KOPT-K1 (cell line): ENCODE data around the gene ZNF580.

Experiments used
- H3K27ac ChIP-seq: fragments of 200-600 bp; sonication (generic); 2 replicates; pipeline ENCODE4 v1.5.1; 2016; ENCODE audit warnings: antibody characterized with exemption, mild to moderate bottlenecking, low read depth, low read length; ENCODE audit not compliant: poor library complexity, severe bottlenecking
- H3K36me3 ChIP-seq: fragments of 200-600 bp; sonication (generic); 2 replicates; pipeline ENCODE4 v1.5.1; 2017; ENCODE audit warnings: antibody characterized with exemption, mild to moderate bottlenecking, low read length, moderate library complexity; ENCODE audit not compliant: insufficient read depth
- H3K9me3 ChIP-seq: fragments of 200-600 bp; sonication (generic); 2 replicates; pipeline ENCODE4 v1.5.1; 2017; ENCODE audit warnings: antibody characterized with exemption, low read length, mild to moderate bottlenecking; ENCODE audit not compliant: insufficient read depth, poor library complexity, severe bottlenecking

ZNF580 gene

DNA sequence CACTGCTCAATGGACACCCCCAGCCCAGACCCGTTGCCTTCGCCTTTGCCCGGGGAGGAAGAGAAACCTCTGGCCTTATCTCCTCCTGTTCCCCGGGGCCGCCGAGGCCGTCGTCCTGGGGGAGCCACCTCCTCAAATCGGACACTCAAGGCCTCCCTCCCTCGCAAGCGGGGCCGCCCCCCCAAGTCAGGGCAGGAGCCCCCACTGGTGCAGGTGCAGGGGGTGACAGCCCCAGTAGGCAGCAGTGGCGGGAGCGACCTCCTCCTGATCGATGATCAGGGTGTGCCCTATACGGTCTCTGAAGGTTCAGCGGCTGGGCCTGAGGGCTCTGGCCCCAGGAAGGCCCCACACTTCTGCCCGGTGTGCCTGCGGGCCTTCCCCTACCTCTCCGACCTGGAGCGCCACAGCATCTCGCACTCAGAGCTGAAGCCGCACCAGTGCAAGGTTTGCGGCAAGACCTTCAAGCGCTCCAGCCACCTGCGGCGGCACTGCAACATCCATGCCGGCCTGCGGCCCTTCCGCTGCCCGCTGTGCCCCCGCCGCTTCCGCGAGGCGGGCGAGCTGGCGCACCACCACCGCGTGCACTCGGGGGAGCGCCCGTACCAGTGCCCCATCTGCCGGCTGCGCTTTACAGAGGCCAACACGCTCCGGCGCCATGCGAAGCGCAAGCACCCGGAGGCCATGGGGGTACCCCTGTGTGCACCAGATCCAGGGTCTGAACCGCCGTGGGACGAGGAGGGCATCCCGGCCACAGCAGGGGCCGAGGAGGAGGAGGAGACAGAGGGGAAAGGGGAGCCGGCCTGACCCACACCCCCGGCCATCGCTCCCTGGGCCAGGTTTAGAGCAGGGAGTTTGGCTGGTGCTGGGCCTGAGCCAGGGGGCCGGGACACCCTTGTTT lies 38.4 kb upstream of the ZNF580 start:
- Histone ChIP-seq H3K36me3 (peaks cover under 1% of the 10 kb centered on the region; the same call in 1 of the 2 replicates), H3K27ac (no peak overlapping the region), H3K9me3 (no peaks in the 10 kb centered on the region)

DNA sequence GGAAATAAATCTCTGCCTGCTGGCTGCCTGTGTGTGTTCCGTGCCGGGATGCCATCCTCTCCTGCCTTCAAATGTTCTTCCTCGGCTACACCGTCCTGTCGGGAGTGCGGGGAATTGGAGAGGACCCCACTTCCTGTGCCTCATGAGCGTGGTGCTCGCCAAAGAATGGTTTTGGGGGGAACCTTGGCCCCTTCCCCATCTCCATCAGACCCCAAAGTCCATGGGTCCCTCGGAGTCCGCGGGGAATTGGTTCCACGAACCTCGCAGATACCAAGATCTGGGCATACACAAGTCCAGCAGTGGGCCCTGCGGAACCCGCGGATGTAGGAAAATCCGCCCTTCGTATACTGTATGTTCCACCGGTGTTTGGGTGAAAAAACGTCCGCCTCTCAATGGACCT lies 37.7 kb upstream of the ZNF580 start:
- H3K27ac ChIP-seq, result no peak overlapping the region

DNA sequence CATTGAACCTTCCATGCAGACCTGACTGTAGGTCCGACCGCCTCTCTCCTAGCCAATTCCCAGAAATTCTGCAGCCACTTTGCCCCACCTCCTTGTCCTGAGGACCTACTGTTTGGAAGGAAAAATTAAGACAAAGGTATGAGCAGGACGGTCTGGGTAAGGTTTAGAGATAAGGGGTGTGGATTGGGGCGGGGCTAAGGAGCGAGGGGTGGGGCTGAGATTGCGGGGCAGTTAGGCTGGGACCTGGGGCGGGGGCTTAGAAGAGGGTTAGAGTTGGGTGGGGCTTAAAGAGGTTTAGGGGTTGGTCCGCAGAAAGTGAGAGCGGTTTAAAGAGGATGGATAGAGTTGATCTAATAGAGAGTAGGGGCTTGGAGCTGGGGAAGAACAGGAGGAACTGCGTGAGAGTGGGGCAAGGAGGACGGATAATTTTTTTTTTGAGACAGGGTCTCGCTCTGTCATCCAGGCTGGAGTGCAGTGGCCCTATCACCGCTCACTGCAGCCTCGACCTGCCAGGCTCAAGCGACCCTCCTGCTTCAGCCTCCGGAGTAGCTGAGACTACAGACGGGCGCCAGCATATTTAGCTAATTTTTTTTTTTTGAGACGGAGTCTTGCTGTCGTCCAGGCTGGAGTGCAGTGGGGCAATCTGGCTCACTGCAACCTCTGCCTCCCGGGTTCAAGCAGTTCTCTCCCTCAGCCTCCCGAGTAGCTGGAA lies 37.1 kb upstream of the ZNF580 start:
- Histone ChIP-seq H3K36me3 (0 out of 2 replicates have a peak, but pooled peaks cover 2% of the 10 kb centered on the region), H3K27ac (no peak overlapping the region), H3K9me3 (no peaks in the 10 kb centered on the region)

More for the DNA sequence above, 37.7 kb upstream of the ZNF580 start:
- no peaks in the 10 kb centered on the region for H3K36me3 ChIP-seq
- H3K9me3 ChIP-seq, result no peaks in the 10 kb centered on the region

DNA sequence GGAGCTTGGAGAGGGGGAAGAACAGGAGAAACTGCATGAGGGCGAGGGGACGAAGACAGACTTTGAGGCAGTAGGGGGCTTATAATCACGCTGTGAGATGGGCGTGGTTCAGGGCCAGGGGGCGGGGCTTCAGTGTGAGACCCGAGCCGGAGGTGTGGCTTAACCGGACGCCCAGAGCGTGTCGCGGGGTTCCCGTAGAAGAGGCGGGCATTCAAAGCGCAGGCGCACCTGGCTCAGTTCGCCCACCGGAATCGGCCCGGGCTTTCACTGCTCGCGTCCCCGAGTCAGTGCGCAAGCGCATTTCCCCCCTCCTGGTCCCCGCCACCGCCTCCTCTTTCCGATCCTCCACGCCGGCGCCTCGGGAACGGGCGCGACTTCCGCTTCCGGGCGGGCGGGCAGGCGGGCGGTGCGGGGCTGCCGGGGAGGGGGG lies 35.6 kb upstream of the ZNF580 start:
- Histone ChIP-seq H3K36me3 (peaks cover 15% of the 10 kb centered on the region; the same call in 1 of the 2 replicates), H3K27ac (peak overlapping the region; percentile 82), H3K9me3 (no peaks in the 10 kb centered on the region)

DNA sequence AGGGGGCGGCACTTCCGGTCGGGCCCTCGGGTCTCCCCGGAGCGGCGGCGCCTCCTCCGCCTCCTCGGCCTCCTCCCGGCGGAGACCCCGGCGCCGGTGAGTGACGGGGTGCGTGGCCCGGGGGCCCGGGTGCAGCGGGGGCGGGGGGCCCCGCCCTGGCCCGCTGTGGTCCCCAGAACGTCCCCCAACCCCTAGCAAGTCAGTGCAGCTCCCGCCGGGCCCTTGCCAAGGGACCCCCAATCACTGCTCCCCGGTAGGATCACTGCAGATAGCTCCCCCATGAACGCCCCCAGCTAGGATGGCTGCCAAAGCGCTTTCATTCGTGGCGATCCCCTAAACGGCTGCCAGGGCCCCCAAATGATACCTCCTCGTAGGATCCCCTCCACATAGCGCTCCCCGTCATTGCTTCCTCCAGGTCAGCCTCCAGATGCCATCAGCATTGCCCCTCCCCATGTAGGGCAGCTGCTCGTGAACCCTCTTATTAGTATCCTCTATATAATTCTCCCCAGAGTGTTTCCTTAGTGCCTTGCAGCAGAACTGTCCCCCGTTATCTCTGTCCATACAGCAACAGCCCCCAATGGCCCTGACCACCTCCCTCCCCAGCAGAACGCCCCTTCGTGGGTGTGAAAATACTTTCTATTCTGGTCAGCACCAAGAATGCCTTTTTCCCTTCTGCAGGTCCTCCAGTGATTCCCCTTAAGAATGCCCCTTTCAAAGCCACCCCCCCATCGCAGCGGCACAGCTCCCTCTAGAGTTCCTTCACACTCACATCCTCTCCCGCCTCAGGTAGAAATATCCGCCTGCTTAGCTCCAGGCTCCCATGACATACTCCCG lies 34.9 kb upstream of the ZNF580 start, which contains the start of gene ZNF865:
Gene ZNF865 (plus strand): TSS at position 11 of the 834 bp plus-strand sequence. CDS start 7,972 bp downstream, outside the sequence.
- Histone ChIP-seq H3K36me3 (peaks cover 19% of the 10 kb centered on the region; the same call in 1 of the 2 replicates), H3K27ac (peak within 1 kb of the TSS; percentile 82), H3K9me3 (no peaks in the 10 kb centered on the region)

DNA sequence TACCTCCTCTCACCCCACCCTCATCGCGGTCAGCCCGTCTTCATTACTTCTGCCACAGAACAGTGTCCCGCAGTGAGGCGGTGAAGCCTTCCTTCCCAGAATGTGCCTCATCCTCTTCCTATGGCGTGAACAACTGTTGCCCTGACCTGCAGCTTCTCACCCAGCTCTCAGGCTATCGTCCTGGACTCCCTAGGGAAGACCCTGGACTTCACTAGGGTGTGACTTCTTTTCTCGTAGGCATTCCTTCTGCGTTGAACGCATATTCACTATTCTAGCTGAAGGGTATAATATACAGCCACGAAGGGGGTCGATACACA lies 34.4 kb upstream of the ZNF580 start:
- H3K9me3 ChIP-seq, result no peaks in the 10 kb centered on the region
- H3K27ac ChIP-seq, result peak overlapping the region; percentile 82
- peaks cover 19% of the 10 kb centered on the region; the same call in 1 of the 2 replicates for H3K36me3 ChIP-seq

DNA sequence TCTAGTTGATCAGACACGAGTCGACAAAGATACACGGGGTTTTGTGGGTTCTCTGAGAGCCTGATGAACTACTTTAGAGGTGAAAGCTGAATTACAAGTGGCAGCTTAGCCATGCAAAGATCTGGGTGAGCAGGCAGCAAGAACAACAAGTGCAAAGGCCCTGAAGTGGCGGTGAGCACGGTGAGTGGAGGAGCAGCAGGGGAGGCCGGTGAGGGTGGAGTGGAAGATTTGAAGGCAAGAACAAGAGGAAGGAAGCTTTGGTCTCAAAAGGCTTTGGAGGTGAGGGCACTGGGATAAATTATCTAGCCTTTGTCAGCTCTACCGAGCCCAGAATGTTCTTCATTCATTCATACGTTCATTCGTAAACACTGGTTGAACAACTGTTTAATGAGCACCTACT lies 34.0 kb upstream of the ZNF580 start:
- H3K36me3 ChIP-seq, result peaks cover 19% of the 10 kb centered on the region; the same call in 1 of the 2 replicates
- H3K27ac ChIP-seq, result peak overlapping the region; percentile 82
- H3K9me3 ChIP-seq, result no peaks in the 10 kb centered on the region

DNA sequence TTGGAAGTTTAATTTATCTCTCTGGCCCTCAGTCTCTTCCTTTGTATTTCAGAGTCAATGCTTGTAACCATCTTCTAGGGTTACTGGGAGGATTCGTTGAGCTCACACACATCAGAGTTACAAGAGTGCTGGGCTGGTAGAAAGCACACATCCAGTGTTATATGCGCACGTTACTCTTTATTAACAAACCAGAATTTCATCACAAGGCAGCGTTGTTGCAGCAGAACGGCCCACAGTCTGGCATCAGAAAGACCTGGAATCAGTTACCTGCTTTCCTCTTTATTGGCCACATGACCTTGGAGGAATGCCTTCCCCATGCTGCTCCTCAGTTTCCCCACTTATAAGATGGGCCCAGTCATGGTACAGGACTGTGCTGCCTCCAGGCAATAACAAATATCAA lies 31.5 kb upstream of the ZNF580 start:
- no peaks in the 10 kb centered on the region for H3K9me3 ChIP-seq
- peaks cover 22% of the 10 kb centered on the region; the same call in 1 of the 2 replicates for H3K36me3 ChIP-seq
- no peak overlapping the region for H3K27ac ChIP-seq

DNA sequence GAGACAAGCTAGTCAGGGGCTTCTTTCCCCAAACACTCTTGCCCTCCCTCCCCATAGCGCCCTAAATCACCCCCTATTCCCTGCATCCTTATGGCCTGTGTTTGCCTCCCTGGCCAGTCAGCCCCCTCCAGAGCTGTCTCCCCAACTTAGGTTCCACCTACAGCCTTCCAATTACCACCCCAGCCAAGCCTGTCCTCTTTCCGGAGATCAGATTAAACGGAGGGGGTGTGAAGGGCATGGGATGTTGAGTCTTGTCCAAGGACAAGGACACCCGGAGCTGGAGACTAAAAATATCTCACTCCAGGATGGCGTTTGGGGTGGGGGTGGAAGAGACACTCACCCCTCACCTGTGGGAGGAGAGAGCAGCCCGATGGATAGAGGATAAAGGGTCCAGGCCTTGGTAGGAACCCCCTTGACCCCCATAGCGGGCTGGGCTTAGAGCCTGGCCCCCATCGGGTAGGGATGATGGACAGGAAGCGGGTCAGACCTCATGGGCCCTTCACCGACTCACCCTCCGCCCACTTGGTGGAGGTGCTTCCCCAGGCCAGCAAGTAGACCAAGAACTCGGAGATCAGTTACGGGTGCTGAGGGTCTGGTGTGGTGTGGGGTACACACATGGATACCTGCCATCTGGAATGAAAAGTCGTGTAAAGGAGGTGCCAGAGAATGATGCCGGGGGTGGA lies 29.4 kb upstream of the ZNF580 start:
- Histone ChIP-seq H3K9me3 (no peaks in the 10 kb centered on the region), H3K36me3 (peaks cover 35% of the 10 kb centered on the region; the same call in 1 of the 2 replicates), H3K27ac (no peak overlapping the region)

DNA sequence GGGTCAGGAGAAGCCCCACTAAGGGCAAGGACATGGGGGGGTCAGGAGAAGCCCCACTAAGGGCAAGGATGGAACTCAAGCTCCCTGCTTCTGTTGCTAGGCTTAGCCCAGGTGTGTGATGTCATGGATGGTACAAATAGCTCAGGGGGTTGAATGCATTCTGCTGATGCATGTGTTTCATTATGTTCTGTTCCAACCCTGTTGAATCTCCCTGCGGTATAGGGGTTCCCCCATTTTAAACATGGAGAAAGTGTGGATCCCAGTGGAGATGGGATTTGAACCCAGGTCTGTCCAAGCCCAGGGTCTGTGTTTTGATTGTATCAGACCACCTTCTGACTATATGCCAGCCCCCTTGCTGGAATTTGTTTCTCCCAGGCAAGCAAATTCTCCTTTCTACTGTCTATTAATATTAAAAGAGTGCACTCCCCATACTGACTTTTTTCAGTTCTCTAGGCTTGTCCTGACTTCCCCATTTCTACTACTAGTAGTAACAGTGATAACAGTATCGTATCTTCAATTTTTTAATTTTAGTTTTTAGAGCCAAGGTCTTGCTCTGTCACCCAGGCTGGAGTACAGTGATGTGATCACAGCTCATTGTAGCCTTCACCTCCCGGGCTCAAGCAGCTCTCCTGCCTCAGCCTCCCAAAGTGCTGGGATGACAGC lies 28.7 kb upstream of the ZNF580 start:
- Histone ChIP-seq H3K36me3 (peaks cover 41% of the 10 kb centered on the region; the same call in 1 of the 2 replicates), H3K9me3 (no peaks in the 10 kb centered on the region), H3K27ac (no peak overlapping the region)

DNA sequence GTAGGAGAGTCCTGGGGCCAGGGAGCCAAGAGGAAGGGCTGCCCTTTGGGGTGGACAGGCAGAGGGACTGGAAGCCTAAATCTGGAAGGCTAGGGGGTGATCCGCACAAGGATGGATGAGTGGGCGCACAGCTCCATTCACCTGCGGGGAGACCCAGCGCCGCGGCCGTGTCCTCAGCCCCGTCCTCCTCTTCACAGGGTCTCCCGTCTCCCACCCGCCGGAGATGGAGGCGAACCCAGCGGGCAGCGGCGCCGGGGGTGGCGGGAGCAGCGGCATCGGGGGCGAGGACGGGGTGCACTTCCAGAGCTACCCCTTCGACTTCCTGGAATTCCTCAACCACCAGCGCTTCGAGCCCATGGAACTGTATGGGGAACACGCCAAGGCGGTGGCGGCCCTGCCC lies 27.4 kb upstream of the ZNF580 start:
- H3K9me3 ChIP-seq, result no peaks in the 10 kb centered on the region
- H3K27ac ChIP-seq, result no peak overlapping the region
- H3K36me3 ChIP-seq, result peaks cover 51% of the 10 kb centered on the region

DNA sequence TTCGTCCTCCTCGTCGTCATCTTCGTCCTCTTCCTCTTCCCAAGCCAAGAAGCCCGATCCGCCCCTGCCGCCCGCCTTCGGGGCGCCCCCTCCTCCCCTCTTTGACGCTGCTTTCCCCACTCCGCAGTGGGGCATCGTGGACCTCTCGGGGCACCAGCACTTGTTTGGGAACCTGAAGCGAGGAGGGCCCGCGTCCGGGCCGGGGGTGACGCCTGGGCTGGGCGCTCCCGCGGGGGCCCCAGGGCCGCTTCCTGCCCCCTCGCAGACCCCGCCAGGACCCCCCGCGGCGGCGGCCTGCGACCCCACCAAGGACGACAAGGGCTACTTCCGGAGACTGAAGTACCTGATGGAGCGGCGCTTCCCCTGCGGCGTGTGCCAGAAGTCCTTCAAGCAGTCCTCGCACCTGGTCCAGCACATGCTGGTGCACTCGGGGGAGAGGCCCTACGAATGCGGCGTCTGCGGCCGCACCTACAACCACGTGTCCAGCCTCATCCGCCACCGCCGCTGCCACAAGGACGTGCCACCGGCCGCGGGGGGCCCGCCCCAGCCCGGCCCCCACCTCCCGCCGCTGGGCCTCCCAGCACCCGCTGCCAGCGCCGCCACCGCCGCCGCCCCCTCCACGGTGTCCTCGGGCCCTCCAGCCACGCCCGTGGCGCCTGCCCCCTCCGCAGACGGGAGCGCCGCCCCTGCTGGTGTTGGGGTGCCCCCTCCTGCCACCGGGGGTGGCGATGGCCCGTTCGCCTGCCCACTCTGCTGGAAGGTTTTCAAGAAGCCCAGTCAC lies 26.7 kb upstream of the ZNF580 start:
- no peak overlapping the region for H3K27ac ChIP-seq
- peaks cover 46% of the 10 kb centered on the region for H3K36me3 ChIP-seq

More for the DNA sequence above, 26.7 kb upstream of the ZNF580 start:
- H3K9me3 ChIP-seq, result no peaks in the 10 kb centered on the region
